ENCODE measurements around the gene AKAP7.

DNA sequence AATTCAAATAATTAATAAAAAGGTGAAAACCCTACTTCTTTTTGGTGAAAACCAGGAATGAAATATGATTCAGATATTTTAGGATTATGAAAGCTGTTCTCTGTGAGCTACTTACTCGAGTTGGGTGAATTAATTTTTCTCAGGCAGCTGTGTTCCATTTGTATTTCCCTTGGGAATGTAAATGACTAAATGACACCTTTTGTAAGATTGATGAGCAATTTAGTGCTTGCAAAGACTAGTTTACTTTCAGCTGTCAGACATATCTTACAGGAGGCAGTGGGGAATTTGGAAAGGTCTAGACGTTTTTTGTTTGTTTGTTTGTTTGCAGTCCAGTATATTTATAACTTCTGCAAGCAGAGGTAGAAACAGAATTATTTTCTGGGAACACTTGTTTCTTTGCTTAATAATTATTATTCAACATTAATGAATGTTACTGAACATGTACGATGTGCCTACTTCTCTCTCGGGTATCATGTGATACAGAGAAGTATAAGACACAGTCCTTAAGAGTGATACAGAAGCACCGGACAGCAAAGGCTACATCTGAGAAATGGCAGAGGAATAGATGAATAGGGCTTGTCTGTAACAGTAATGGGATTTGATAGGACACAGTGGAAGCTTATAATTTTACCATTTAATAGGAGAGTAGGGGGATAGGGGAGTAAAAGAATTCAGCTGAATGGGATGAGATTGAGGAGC is 91.3 kb downstream of the AKAP7 start:
- TF ChIP-seq CTCF (IDR thresholded peaks at IDR 0.05), result no peak
- no peak for TF ChIP-seq POLR2AphosphoS5 (IDR thresholded peaks at IDR 0.05)
- no peak for TF ChIP-seq POLR2A (IDR thresholded peaks at IDR 0.05; ENCODE audit: low read depth)
